PFSK-1 (cell line): ENCODE data around the gene YTHDF1.

Experiments used
- FOXP2 ChIP-seq: optimal IDR thresholded peaks from 2 replicates; pipeline ENCODE3; 2011; ENCODE audit warnings: borderline replicate concordance, control low read depth, inconsistent platforms; ENCODE audit not compliant: insufficient read depth; ENCODE audit errors: extremely low read length, extremely low read depth
- POLR2AphosphoS5 ChIP-seq: IDR thresholded peaks from 2 replicates; pipeline ENCODE4 v1.6.1; 2012; ENCODE audit warnings: low read depth, mild to moderate bottlenecking, control low read depth, low read length, moderate library complexity
- REST ChIP-seq, 2 experiments: IDR thresholded peaks; 2 replicates each; pipeline versions ENCODE4 v1.6.1 to v1.8.0; 2011 to 2012; ENCODE audit warnings: low read depth in 2 of 2, low read length in 2 of 2, control low read depth in 1 of 2, inconsistent platforms in 1 of 2, mild to moderate bottlenecking in 1 of 2, moderate library complexity in 1 of 2; ENCODE audit not compliant: insufficient read depth in 1 of 2

- TF ChIP-seq FOXP2 (no peak), REST (IDR thresholded peaks at IDR 0.05; ENCODE audit: insufficient read depth in 1 of 2, low read depth in 2 of 2, low read length in 2 of 2) (no peak), POLR2AphosphoS5 (no peak)
These were observed 33.0 kb downstream of the YTHDF1 start for GRCh38 chr20:63182946-63183415.
